HEK293T (cell line): ENCODE measurements around the gene FAM193A.
"Not testable (repeated sequence)": the region's sequence is repeated elsewhere in the genome, so short reads cannot be mapped to it uniquely, and the experiment has no call there.

Experiments
- CTCF ChIA-PET: fragments of 350-600 bp; formaldehyde crosslinking; extraction: SDS; loops from one replicate; lab custom pipeline; 2021; ENCODE audit warnings: antibody characterized with exemption, inconsistent platforms; lab: Yijun Ruan, JAX
- POLR2A ChIA-PET: fragments of 350-600 bp; formaldehyde crosslinking; extraction: SDS; loops from one replicate; lab custom pipeline; 2020; ENCODE audit warnings: antibody characterized with exemption, inconsistent platforms; lab: Yijun Ruan, JAX
- DNase-seq: peaks from one replicate; pipeline ENCODE4 v3.0.0; 2012; ENCODE audit warnings: mixed read lengths; ENCODE audit errors: extremely low spot score
- ARNT ChIP-seq: fragments of 450-650 bp; IDR thresholded peaks from 2 replicates; pipeline ENCODE4 v1.6.1; 2017; ENCODE audit warnings: mild to moderate bottlenecking
- BHLHE40 ChIP-seq: fragments of 450-650 bp; IDR thresholded peaks from 2 replicates; pipeline ENCODE4 v1.6.1; 2016; ENCODE audit warnings: mild to moderate bottlenecking, moderate library complexity, borderline replicate concordance
- CTBP1 ChIP-seq: fragments of 450-650 bp; IDR thresholded peaks from 2 replicates; pipeline ENCODE4 v1.6.1; 2016; ENCODE audit warnings: borderline replicate concordance
- ELF4 ChIP-seq: fragments of 450-650 bp; IDR thresholded peaks from 2 replicates; pipeline ENCODE4 v1.6.1; 2017; ENCODE audit warnings: antibody characterized with exemption
- FOXA1 ChIP-seq: fragments of 450-650 bp; IDR thresholded peaks from 2 replicates; pipeline ENCODE4 v1.6.1; 2016; ENCODE audit warnings: mild to moderate bottlenecking
- FOXK2 ChIP-seq: fragments of 450-650 bp; IDR thresholded peaks from 2 replicates; pipeline ENCODE4 v1.6.1; 2016; ENCODE audit warnings: mild to moderate bottlenecking
- FOXM1 ChIP-seq: fragments of 450-650 bp; IDR thresholded peaks from 2 replicates; pipeline ENCODE4 v1.6.1; 2017; ENCODE audit warnings: mild to moderate bottlenecking, borderline replicate concordance
- HDGF ChIP-seq: fragments of 450-650 bp; IDR thresholded peaks from 2 replicates; pipeline ENCODE4 v1.6.1; 2017; ENCODE audit warnings: antibody characterized with exemption, borderline replicate concordance
- L3MBTL2 ChIP-seq: fragments of 450-650 bp; conservative IDR thresholded peaks from 2 replicates; pipeline ENCODE4 v1.6.1; 2016; ENCODE audit warnings: mild to moderate bottlenecking
- LEF1 ChIP-seq: fragments of 450-650 bp; IDR thresholded peaks from 2 replicates; pipeline ENCODE4 v1.6.1; 2017; ENCODE audit warnings: mild to moderate bottlenecking, borderline replicate concordance
- NFRKB ChIP-seq: fragments of 450-650 bp; IDR thresholded peaks from 2 replicates; pipeline ENCODE4 v1.6.1; 2016; ENCODE audit warnings: mild to moderate bottlenecking, moderate library complexity
- PKNOX1 ChIP-seq: fragments of 450-650 bp; IDR thresholded peaks from 2 replicates; pipeline ENCODE4 v1.6.1; 2016
- SP1 ChIP-seq: fragments of 450-650 bp; IDR thresholded peaks from 2 replicates; pipeline ENCODE4 v1.6.1; 2017
- SUZ12 ChIP-seq: fragments of 450-650 bp; IDR thresholded peaks from 2 replicates; pipeline ENCODE4 v1.6.1; 2016; ENCODE audit warnings: mild to moderate bottlenecking
- TARDBP ChIP-seq: fragments of 450-650 bp; IDR thresholded peaks from 2 replicates; pipeline ENCODE4 v1.6.1; 2016
- ZNF384 ChIP-seq: fragments of 450-650 bp; IDR thresholded peaks from 2 replicates; pipeline ENCODE4 v1.6.1; 2016

FAM193A gene

GRCh38 chr4:2587213-2587823 is 50.9 kb downstream of the FAM193A start:
- TF ChIP-seq ARNT = no peak
- TF ChIP-seq FOXM1 = no peak
- TF ChIP-seq TARDBP = no peak
- TF ChIP-seq FOXA1 = no peak
- TF ChIP-seq HDGF = no peak
- no peak for TF ChIP-seq CTBP1
- no peak for TF ChIP-seq LEF1
- POLR2A ChIA-PET = interaction anchor here (0.7 to 1.2 kb wide), 2 partner anchors 9 to 421 kb away, joined by 3 read pairs; no protein-coding TSS in a partner anchor
- no peak for DNase-seq
- CTCF ChIA-PET = no interaction called here

DNA sequence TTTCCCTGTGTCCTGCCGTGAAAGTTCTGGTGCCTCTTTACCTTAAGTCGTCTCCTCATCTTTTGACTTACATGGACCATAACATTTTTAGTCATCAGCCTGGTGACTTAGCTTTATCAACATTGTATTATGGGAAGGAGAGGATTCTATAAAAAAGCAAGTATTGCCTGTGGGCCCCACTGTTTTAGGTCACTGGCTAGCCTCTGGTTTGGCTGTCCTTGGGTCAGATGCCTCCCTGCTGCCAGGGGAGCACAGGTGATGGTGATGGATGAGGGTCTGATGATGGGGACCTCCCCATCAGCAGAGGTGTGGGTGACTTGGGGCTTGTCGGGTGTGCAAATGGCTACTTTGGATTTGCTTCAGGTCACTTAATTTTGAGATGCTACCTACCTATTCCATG is 51.8 kb downstream of the FAM193A start:
- ChIA-PET CTCF (no interaction called here), POLR2A (interaction anchor here (1.2 kb wide), 1 partner anchor 10 kb away, joined by 3 read pairs; no protein-coding TSS in a partner anchor)
- no peak for TF ChIP-seq ELF4
- TF ChIP-seq TARDBP = no peak
- no peak for TF ChIP-seq PKNOX1
- no peak for TF ChIP-seq LEF1
- TF ChIP-seq ARNT = no peak
- TF ChIP-seq FOXM1 = no peak
- TF ChIP-seq NFRKB = no peak
- DNase-seq = no peak

DNA sequence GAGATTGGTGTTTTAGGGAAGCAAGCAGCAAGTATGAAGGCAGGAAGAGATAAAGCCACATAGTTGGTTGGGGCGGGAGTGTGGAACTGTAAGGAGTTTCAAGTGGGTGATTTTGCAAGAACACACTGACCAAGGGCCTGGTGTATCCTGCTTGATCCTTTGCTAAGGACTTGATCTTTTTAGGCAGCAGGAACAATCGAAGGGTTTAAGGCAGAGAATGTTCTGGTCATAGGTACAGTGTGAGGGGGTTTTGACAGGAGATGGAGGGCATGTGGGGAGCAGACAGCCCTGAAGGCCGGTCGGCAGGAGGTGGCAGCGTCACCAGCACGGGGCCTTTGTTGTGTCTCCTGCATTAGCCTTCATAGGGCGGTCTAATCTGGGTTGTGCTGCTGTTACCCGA is 54.7 kb downstream of the FAM193A start:
- POLR2A ChIA-PET = no interaction called here
- CTCF ChIA-PET = no interaction called here
- TF ChIP-seq FOXA1 = no peak
- DNase-seq = no peak

- POLR2A ChIA-PET = interaction anchor here (1.1 kb wide), 1 partner anchor 11 kb away, joined by 3 read pairs; no protein-coding TSS in a partner anchor
- DNase-seq, CTCF ChIA-PET: not testable (repeated sequence)
These were observed 55.6 kb downstream of the FAM193A start for GRCh38 chr4:2592014-2592413.

- TF ChIP-seq TARDBP = no peak
- no peak for TF ChIP-seq L3MBTL2
- no peak for TF ChIP-seq ELF4
- TF ChIP-seq ZNF384 = no peak
- no peak for TF ChIP-seq PKNOX1
- no peak for TF ChIP-seq HDGF
- TF ChIP-seq FOXA1 = no peak
- TF ChIP-seq FOXK2 = no peak
- TF ChIP-seq CTBP1 = no peak
- TF ChIP-seq LEF1 = no peak
- no peak for DNase-seq
- POLR2A ChIA-PET = interaction anchor here (0.6 to 1.1 kb wide), 3 partner anchors 12 to 221 kb away, joined by 3 read pairs; no protein-coding TSS in a partner anchor
- CTCF ChIA-PET = no interaction called here
These were observed 56.1 kb downstream of the FAM193A start for GRCh38 chr4:2592572-2592971.

DNA sequence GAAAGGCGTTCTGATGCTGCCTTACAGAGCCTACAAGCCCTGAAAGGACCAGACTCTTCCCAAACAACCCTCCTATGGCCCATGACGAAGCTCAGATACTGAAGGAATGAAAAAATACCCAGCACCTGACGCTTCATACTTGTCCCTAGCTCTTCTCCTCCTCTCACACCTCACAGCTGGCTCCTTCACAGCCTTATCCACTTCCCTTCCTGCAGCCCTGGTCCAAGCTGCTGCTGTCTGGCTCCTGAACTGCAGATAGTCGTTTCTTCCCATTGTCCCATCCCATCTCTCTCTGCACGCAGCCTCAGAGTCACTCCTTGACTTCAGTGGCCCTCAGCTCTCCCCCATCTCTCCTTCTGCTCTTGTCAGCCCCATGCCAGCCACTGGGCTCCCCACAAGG is 56.6 kb downstream of the FAM193A start:
- CTCF ChIA-PET = interaction anchor here (0.7 kb wide), 1 partner anchor 12 kb away, joined by 4 read pairs; no protein-coding TSS in a partner anchor

GRCh38 chr4:2595436-2595835 is 59.0 kb downstream of the FAM193A start:
- ChIA-PET CTCF (no interaction called here), POLR2A (no interaction called here)
- no peak for DNase-seq
- TF ChIP-seq ZNF384 = no peak
- TF ChIP-seq SUZ12 = no peak
- no peak for TF ChIP-seq FOXA1
- TF ChIP-seq TARDBP = no peak
- no peak for TF ChIP-seq FOXK2
- no peak for TF ChIP-seq ELF4
- TF ChIP-seq ARNT = no peak
- TF ChIP-seq FOXM1 = no peak
- no peak for TF ChIP-seq BHLHE40
- TF ChIP-seq HDGF = no peak
- no peak for TF ChIP-seq L3MBTL2
- no peak for TF ChIP-seq PKNOX1
- no peak for TF ChIP-seq CTBP1
- no peak for TF ChIP-seq SP1
- no peak for TF ChIP-seq LEF1
- TF ChIP-seq NFRKB = no peak

More for the DNA sequence above, 56.6 kb downstream of the FAM193A start:
- TF ChIP-seq NFRKB (no peak), ARNT (no peak), ZNF384 (no peak), L3MBTL2 (no peak), SUZ12 (no peak)
- POLR2A ChIA-PET = interaction anchor here (0.6 to 1.7 kb wide), 4 partner anchors 12 to 220 kb away, joined by 3 to 4 read pairs (median 3); partner anchors contain the start of gene FAM193A
- no peak for DNase-seq
